Measurements from ENCODE around the gene DIS3. TPM values are rescaled to one million over a fixed set of nuclear protein-coding genes. Genes with fewer than 3 reads are reported as not detected.

DIS3 gene
- total and polyA plus RNA-seq, 2 of the 13 experiments (the other 11 are each of a cell fraction or from before 2014, with no cell fraction given), result 13.2 to 35.0 TPM

GRCh38 chr13:72727417-72728289, 54.0 kb downstream of the DIS3 start, which contains the start of the genes BORA and MZT1 (continued):
- TF ChIP-seq ZNF609 (CRISPR knock-in tag; IDR thresholded peaks at IDR 0.05; ENCODE audit: borderline replicate concordance), result peak; percentile 50; the same call in 1 of the 2 replicates
- TF ChIP-seq ZNF333 (CRISPR knock-in tag; IDR thresholded peaks at IDR 0.05; ENCODE audit: borderline replicate concordance), result 0 out of 2 replicates have a peak, but pooled peaks have one; percentile 44
- TF ChIP-seq GFI1 (CRISPR knock-in tag; IDR thresholded peaks at IDR 0.05; ENCODE audit: borderline replicate concordance), result peak; percentile 73; the same call in 1 of the 2 replicates
- peak; percentile 64; the same call in 1 of the 2 replicates for TF ChIP-seq RXRA (CRISPR knock-in tag; IDR thresholded peaks at IDR 0.05)
- TF ChIP-seq ZNF75D (CRISPR knock-in tag; IDR thresholded peaks at IDR 0.05; ENCODE audit: borderline replicate concordance), result no peak
- TF ChIP-seq ZNF512 (CRISPR knock-in tag; IDR thresholded peaks at IDR 0.05), result no peak
- TF ChIP-seq NFE2 (CRISPR knock-in tag; IDR thresholded peaks at IDR 0.05), result no peak
- peak; percentile 73 for TF ChIP-seq RXRB (CRISPR knock-in tag; IDR thresholded peaks at IDR 0.05; ENCODE audit: borderline replicate concordance)
- no peak for TF ChIP-seq USF2 (IDR thresholded peaks at IDR 0.05; ENCODE audit: low read depth, low read length)
- TF ChIP-seq USF2 (CRISPR knock-in tag; IDR thresholded peaks at IDR 0.05; ENCODE audit: borderline replicate concordance), result no peak
- TF ChIP-seq ZNF879 (CRISPR knock-in tag; IDR thresholded peaks at IDR 0.05), result peak; percentile 79; the same call in 1 of the 2 replicates
- TF ChIP-seq ZNF20 (CRISPR knock-in tag; IDR thresholded peaks at IDR 0.05), result no peak
- TF ChIP-seq ZNF678 (CRISPR knock-in tag; IDR thresholded peaks at IDR 0.05), result no peak
- TF ChIP-seq ZUFSP (CRISPR knock-in tag; IDR thresholded peaks at IDR 0.05; ENCODE audit: borderline replicate concordance), result no peak
- no peak for TF ChIP-seq RFX3 (CRISPR knock-in tag; IDR thresholded peaks at IDR 0.05)
- no peak; the same call in 1 of the 2 replicates for TF ChIP-seq ZNF629 (CRISPR knock-in tag; conservative IDR thresholded peaks at IDR 0.05)
- TF ChIP-seq MED8 (CRISPR knock-in tag; IDR thresholded peaks at IDR 0.05; ENCODE audit: insufficient replicate concordance), result no peak
- TF ChIP-seq HOXA9 (CRISPR knock-in tag; IDR thresholded peaks at IDR 0.05; ENCODE audit: borderline replicate concordance), result peak; percentile 99

Data from HepG2 (cell line).